T-helper 2 cell treated with Interferon-gamma antibody and Interleukin-4, amounts not matched to agents 5 μg/mL and 100 μg/mL, for 36 hours (primary cell): ENCODE measurements around the gene CCDC141.
A peak's percentile ranks its signal among the peaks of the same experiment; 100 is the strongest.

Experiments
- DNase-seq: peaks from one replicate; pipeline ENCODE4 v3.0.0; 2021; ENCODE audit warnings: low spot score
- H3K27ac Mint-ChIP-seq: one replicate; pipeline ENCODE4 v1.8.0; 2021; ENCODE audit warnings: mild to moderate bottlenecking, mixed read lengths
- H3K27me3 Mint-ChIP-seq: one replicate; pipeline ENCODE4 v1.8.0; 2021; ENCODE audit warnings: low read depth, mixed read lengths
- H3K36me3 Mint-ChIP-seq: one replicate; pipeline ENCODE4 v1.8.0; 2021; ENCODE audit warnings: low read depth, mixed read lengths
- H3K4me1 Mint-ChIP-seq: one replicate; pipeline ENCODE4 v1.8.0; 2021; ENCODE audit warnings: low read depth, mixed read lengths
- H3K4me3 Mint-ChIP-seq: one replicate; pipeline ENCODE4 v1.8.0; 2022; ENCODE audit warnings: mild to moderate bottlenecking, moderate library complexity, mixed read lengths
- H3K9me3 Mint-ChIP-seq: one replicate; pipeline ENCODE4 v1.8.0; 2021; ENCODE audit warnings: mixed read lengths

The CCDC141 gene

GRCh38 chr2:178874529-178875240, 175.3 kb downstream of the CCDC141 start:
- no peaks in the 10 kb centered on the region for H3K27me3 Mint-ChIP-seq
- H3K27ac Mint-ChIP-seq: no peak overlapping the region
- no peak for DNase-seq
- H3K4me1 Mint-ChIP-seq: peaks cover 25% of the 10 kb centered on the region
- H3K36me3 Mint-ChIP-seq: no peaks in the 10 kb centered on the region
- H3K9me3 Mint-ChIP-seq: no peaks in the 10 kb centered on the region
- H3K4me3 Mint-ChIP-seq: no peak overlapping the region

GRCh38 chr2:178873912-178874311, 176.0 kb downstream of the CCDC141 start:
- Mint-ChIP-seq H3K9me3 (no peaks in the 10 kb centered on the region), H3K36me3 (no peaks in the 10 kb centered on the region)
- DNase-seq: no peak

GRCh38 chr2:178871536-178871935, 178.4 kb downstream of the CCDC141 start:
- DNase-seq: peak; percentile 33
- Mint-ChIP-seq H3K4me3 (peak overlapping the region; percentile 7), H3K4me1 (peaks cover 25% of the 10 kb centered on the region), H3K9me3 (no peaks in the 10 kb centered on the region), H3K36me3 (no peaks in the 10 kb centered on the region), H3K27me3 (no peaks in the 10 kb centered on the region), H3K27ac (peak overlapping the region; percentile 70)

More at GRCh38 chr2:178873912-178874311, 176.0 kb downstream of the CCDC141 start:
- Mint-ChIP-seq H3K4me3 (no peak overlapping the region), H3K27ac (no peak overlapping the region), H3K4me1 (peaks cover 25% of the 10 kb centered on the region), H3K27me3 (no peaks in the 10 kb centered on the region)

GRCh38 chr2:178870703-178871102, 179.2 kb downstream of the CCDC141 start:
- H3K4me3 Mint-ChIP-seq: no peak overlapping the region
- no peaks in the 10 kb centered on the region for H3K9me3 Mint-ChIP-seq
- H3K4me1 Mint-ChIP-seq: peaks cover 25% of the 10 kb centered on the region
- peak; percentile 15 for DNase-seq
- no peak overlapping the region for H3K27ac Mint-ChIP-seq
- H3K27me3 Mint-ChIP-seq: no peaks in the 10 kb centered on the region
- no peaks in the 10 kb centered on the region for H3K36me3 Mint-ChIP-seq

GRCh38 chr2:178865999-178866398, 183.9 kb downstream of the CCDC141 start:
- H3K4me3 Mint-ChIP-seq: no peak overlapping the region
- H3K27ac Mint-ChIP-seq: no peak overlapping the region
- H3K4me1 Mint-ChIP-seq: peaks cover 9% of the 10 kb centered on the region
- no peaks in the 10 kb centered on the region for H3K27me3 Mint-ChIP-seq
- DNase-seq: no peak
- no peaks in the 10 kb centered on the region for H3K9me3 Mint-ChIP-seq
- H3K36me3 Mint-ChIP-seq: no peaks in the 10 kb centered on the region

- Mint-ChIP-seq H3K4me3 (no peak overlapping the region), H3K27ac (no peak overlapping the region), H3K4me1 (peaks cover 3% of the 10 kb centered on the region), H3K9me3 (no peaks in the 10 kb centered on the region), H3K27me3 (no peaks in the 10 kb centered on the region), H3K36me3 (no peaks in the 10 kb centered on the region)
- DNase-seq: no peak
Observed at GRCh38 chr2:178865146-178865936, 184.6 kb downstream of the CCDC141 start.

GRCh38 chr2:178863856-178864620, 185.9 kb downstream of the CCDC141 start:
- no peak for DNase-seq
- Mint-ChIP-seq H3K27ac (no peak overlapping the region), H3K27me3 (no peaks in the 10 kb centered on the region), H3K4me3 (no peak overlapping the region), H3K4me1 (peaks cover 2% of the 10 kb centered on the region), H3K9me3 (no peaks in the 10 kb centered on the region), H3K36me3 (no peaks in the 10 kb centered on the region)

GRCh38 chr2:178863130-178863855, 186.6 kb downstream of the CCDC141 start:
- Mint-ChIP-seq H3K9me3 (no peaks in the 10 kb centered on the region), H3K27ac (no peak overlapping the region), H3K4me3 (no peak overlapping the region), H3K27me3 (no peaks in the 10 kb centered on the region), H3K36me3 (no peaks in the 10 kb centered on the region), H3K4me1 (peaks cover 2% of the 10 kb centered on the region)
- no peak for DNase-seq

- Mint-ChIP-seq H3K4me3 (no peak overlapping the region), H3K27me3 (no peaks in the 10 kb centered on the region), H3K9me3 (no peaks in the 10 kb centered on the region), H3K27ac (no peak overlapping the region), H3K4me1 (peaks cover 2% of the 10 kb centered on the region), H3K36me3 (no peaks in the 10 kb centered on the region)
- no peak for DNase-seq
Observed at GRCh38 chr2:178860551-178860950, 189.4 kb downstream of the CCDC141 start.

- Mint-ChIP-seq H3K27me3 (no peaks in the 10 kb centered on the region), H3K4me3 (no peak overlapping the region), H3K4me1 (peaks cover 2% of the 10 kb centered on the region), H3K36me3 (no peaks in the 10 kb centered on the region), H3K9me3 (no peaks in the 10 kb centered on the region), H3K27ac (no peak overlapping the region)
- no peak for DNase-seq
Observed at GRCh38 chr2:178859730-178860129, 190.2 kb downstream of the CCDC141 start.

GRCh38 chr2:178858896-178859625, 190.9 kb downstream of the CCDC141 start:
- Mint-ChIP-seq H3K4me3 (no peak overlapping the region), H3K36me3 (no peaks in the 10 kb centered on the region), H3K9me3 (no peaks in the 10 kb centered on the region), H3K27ac (no peak overlapping the region), H3K4me1 (peaks cover 2% of the 10 kb centered on the region), H3K27me3 (no peaks in the 10 kb centered on the region)
- DNase-seq: no peak

GRCh38 chr2:178855151-178855550, 194.8 kb downstream of the CCDC141 start:
- Mint-ChIP-seq H3K27me3 (no peaks in the 10 kb centered on the region), H3K36me3 (no peaks in the 10 kb centered on the region), H3K27ac (no peak overlapping the region), H3K4me1 (no peaks in the 10 kb centered on the region), H3K9me3 (no peaks in the 10 kb centered on the region), H3K4me3 (no peak overlapping the region)
- no peak for DNase-seq

GRCh38 chr2:178848335-178848734, 201.6 kb downstream of the CCDC141 start:
- H3K36me3 Mint-ChIP-seq: peaks cover 5% of the 10 kb centered on the region
- no peaks in the 10 kb centered on the region for H3K27me3 Mint-ChIP-seq
- H3K4me3 Mint-ChIP-seq: no peak overlapping the region
- no peak overlapping the region for H3K27ac Mint-ChIP-seq
- DNase-seq: no peak
- no peaks in the 10 kb centered on the region for H3K9me3 Mint-ChIP-seq
- H3K4me1 Mint-ChIP-seq: no peaks in the 10 kb centered on the region
